GM12878 (cell line): ENCODE measurements around the gene NEK11. TPM values are rescaled to one million over a fixed set of nuclear protein-coding genes. Genes with fewer than 3 reads are reported as not detected.

Experiments used
- ATAC-seq: fragments of 200-7000 bp; cut with Tn5 transposase; 3 replicates; pipeline ENCODE4 v1.9.1; 2020; ENCODE audit warnings: mild to moderate bottlenecking, moderate library complexity
- BruUV-seq: library from RNA; stranded (reverse); fragments of 400-500 nt; replicated peaks from 2 replicates; lab custom pipeline; 2021; lab: Mats Ljungman, UMichigan
- CTCF ChIA-PET: fragments of 300-600 bp; sonication (Branson Sonifier 250); formaldehyde crosslinking; extraction: SDS; loops from one replicate; lab custom pipeline; 2021; ENCODE audit warnings: inconsistent platforms; lab: Yijun Ruan, JAX
- POLR2A ChIA-PET: fragments of 350-600 bp; formaldehyde crosslinking; extraction: SDS; loops from one replicate; lab custom pipeline; 2021; ENCODE audit warnings: inconsistent platforms; lab: Charles Lee
- RAD21 ChIA-PET: fragments of 300-600 bp; sonication (Branson Sonifier 250); formaldehyde crosslinking; loops from one replicate; lab custom pipeline; 2023; ENCODE audit warnings: antibody characterized with exemption; ENCODE audit not compliant: unreplicated experiment; lab: Charles Lee
- SMC1A ChIA-PET: fragments of 300-600 bp; sonication (Branson Sonifier 250); formaldehyde crosslinking; loops from one replicate; lab custom pipeline; 2023; ENCODE audit not compliant: unreplicated experiment, uncharacterized antibody; lab: Charles Lee
- DNase-seq: peaks from one replicate; pipeline ENCODE4 v3.0.0-alpha.2; 2011; ENCODE audit warnings: low read depth, low spot score
- FAIRE-seq: peaks from 3 replicates; lab custom pipeline; 2011; peaks lifted over from hg19 to GRCh38; lab: Jason Lieb, UNC
- H2AFZ ChIP-seq: 2 replicates; pipeline ENCODE4 v1.6.0; 2011; ENCODE audit warnings: low read depth, low read length, control low read depth; ENCODE audit not compliant: control insufficient read depth
- H3K27ac ChIP-seq: 2 replicates; pipeline ENCODE4 v1.5.1; 2011; ENCODE audit warnings: control low read depth; ENCODE audit not compliant: control insufficient read depth, insufficient read depth
- H3K27me3 ChIP-seq, 2 experiments: replicated peaks in 1 of 2; 2 replicates each; pipeline versions ENCODE4 v1.6.0 to v1.6.1; 2011; ENCODE audit warnings: low read length in 1 of 2; ENCODE audit not compliant: control insufficient read depth in 2 of 2, insufficient read depth in 2 of 2
- H3K36me3 ChIP-seq, 2 experiments: 2 replicates each; pipeline ENCODE4 v1.5.1; 2011; ENCODE audit warnings: low read length in 1 of 2; ENCODE audit not compliant: control insufficient read depth in 2 of 2, insufficient read depth in 2 of 2
- H3K4me1 ChIP-seq: 2 replicates; pipeline ENCODE4 v1.6.1; 2011; ENCODE audit warnings: mild to moderate bottlenecking, low read length, moderate library complexity, mixed read lengths; ENCODE audit not compliant: control insufficient read depth, insufficient read depth
- H3K4me2 ChIP-seq: 2 replicates; pipeline ENCODE4 v1.6.0; 2011; ENCODE audit warnings: control low read depth; ENCODE audit not compliant: control insufficient read depth, insufficient read depth
- H3K4me3 ChIP-seq: fragments of 200-600 bp; sonication (generic); 2 replicates; pipeline ENCODE4 v1.5.1; 2016
- H3K79me2 ChIP-seq: 2 replicates; pipeline ENCODE4 v1.6.0; 2011; ENCODE audit warnings: low read length; ENCODE audit not compliant: control insufficient read depth, insufficient read depth
- H3K9ac ChIP-seq: 2 replicates; pipeline ENCODE4 v1.8.0; 2011; ENCODE audit warnings: low read length, control low read depth, mixed read lengths; ENCODE audit not compliant: control insufficient read depth, insufficient read depth
- H3K9me3 ChIP-seq: replicated peaks from 3 replicates; pipeline ENCODE4 v1.5.1; 2011; ENCODE audit warnings: mild to moderate bottlenecking, low read length; ENCODE audit not compliant: control insufficient read depth, insufficient read depth
- H4K20me1 ChIP-seq: 2 replicates; pipeline ENCODE4 v1.6.0; 2011; ENCODE audit not compliant: control insufficient read depth, insufficient read depth
- CHD2 ChIP-seq: IDR thresholded peaks from 2 replicates; pipeline ENCODE4 v1.6.1; 2011; ENCODE audit warnings: low read depth, low read length, improper control_type of control experiment, borderline replicate concordance
- CHD4 ChIP-seq: fragments of 200-600 bp; sonication (generic); IDR thresholded peaks from 2 replicates; pipeline ENCODE4 v1.6.1; 2016; ENCODE audit warnings: mild to moderate bottlenecking
- HDAC2 ChIP-seq: fragments of 200-600 bp; sonication (generic); IDR thresholded peaks from 2 replicates; pipeline ENCODE4 v1.6.1; 2017
- POU2F2 ChIP-seq: IDR thresholded peaks from 3 replicates; pipeline ENCODE4 v1.6.1; 2011; ENCODE audit warnings: low read depth, mild to moderate bottlenecking, low read length, borderline replicate concordance
- RBBP5 ChIP-seq: fragments of 200-600 bp; sonication (generic); conservative IDR thresholded peaks from 2 replicates; pipeline ENCODE4 v1.6.1; 2016
- SIN3A ChIP-seq: IDR thresholded peaks from 2 replicates; pipeline ENCODE4 v1.6.1; 2012; ENCODE audit warnings: low read depth, low read length, improper control_type of control experiment
- SMAD5 ChIP-seq: IDR thresholded peaks from 2 replicates; pipeline ENCODE4 v1.6.1; 2016; ENCODE audit warnings: antibody characterized with exemption, low read depth
- SPI1 ChIP-seq: IDR thresholded peaks from 2 replicates; pipeline ENCODE4 v1.6.1; 2011; ENCODE audit warnings: low read depth, mild to moderate bottlenecking, low read length, moderate library complexity, borderline replicate concordance; ENCODE audit not compliant: insufficient read depth
- SRF ChIP-seq, 2 experiments: IDR thresholded peaks; 2 replicates each; pipeline ENCODE4 v1.6.1; 2011; ENCODE audit warnings: low read depth in 2 of 2, low read length in 2 of 2, mild to moderate bottlenecking in 1 of 2, moderate library complexity in 1 of 2
- in situ Hi-C: fragments of 300-500 bp; cut with MboI; formaldehyde crosslinking; loops from 9 replicates; pipeline ENCODE4 v1.14.3; 2018; ENCODE audit warnings: mixed read lengths
- intact Hi-C: fragments of 100-400 bp; cut with micrococcal nuclease; formaldehyde crosslinking; loops from one replicate; pipeline ENCODE4 v1.14.2; 2022; ENCODE audit not compliant: unreplicated experiment
- polyA plus RNA-seq, 11 experiments: library from polyadenylated mRNA; depleted of rRNA in 4 of 11; unstranded in 6 of 11; stranded (reverse) in 5 of 11; fragments of >200 nt; fragmentation: Nextera tagmentation in 4 of 11; fragmentation: Illumina TruSeq in 1 of 11; extraction: Ambion mirVana in 4 of 11; extraction: Trizol in 1 of 11; gene quantifications; 1 replicate in 1 of 11; 2 replicates in 10 of 11; pipeline versions ENCODE4 v1.2.1 to v1.2.3, GENCODE V29; 2011 to 2016; ENCODE audit warnings: inconsistent platforms in 2 of 11, missing spikeins in 2 of 11, low read depth in 1 of 11
- total RNA-seq, 4 experiments: library from RNA; depleted of rRNA in 3 of 4; stranded (reverse); fragments of >200 nt in 3 of 4; fragmentation: Illumina TruSeq in 1 of 4; extraction: Trizol in 1 of 4; gene quantifications; 2 replicates each; pipeline versions ENCODE4 v1.2.1 to v1.2.3, GENCODE V29; 2013 to 2021
- TF ChIP-seq, protein P1 (sequence below): fragments of 450-650 bp; IDR thresholded peaks from 2 replicates; pipeline ENCODE4 v1.6.1; 2016; ENCODE audit warnings: mild to moderate bottlenecking, moderate library complexity, borderline replicate concordance
- TF ChIP-seq, protein P2 (sequence below): fragments of 150-350 bp; IDR thresholded peaks from 2 replicates; pipeline ENCODE4 v1.6.1; 2016; ENCODE audit warnings: low read depth, low read length

Gene NEK11
- total and polyA plus RNA-seq, 10 of the 15 experiments (the other 5 are each of a cell fraction or from before 2014, with no cell fraction given) = 0.05 to 0.94 (median 0.36) TPM; not detected in 1

DNA sequence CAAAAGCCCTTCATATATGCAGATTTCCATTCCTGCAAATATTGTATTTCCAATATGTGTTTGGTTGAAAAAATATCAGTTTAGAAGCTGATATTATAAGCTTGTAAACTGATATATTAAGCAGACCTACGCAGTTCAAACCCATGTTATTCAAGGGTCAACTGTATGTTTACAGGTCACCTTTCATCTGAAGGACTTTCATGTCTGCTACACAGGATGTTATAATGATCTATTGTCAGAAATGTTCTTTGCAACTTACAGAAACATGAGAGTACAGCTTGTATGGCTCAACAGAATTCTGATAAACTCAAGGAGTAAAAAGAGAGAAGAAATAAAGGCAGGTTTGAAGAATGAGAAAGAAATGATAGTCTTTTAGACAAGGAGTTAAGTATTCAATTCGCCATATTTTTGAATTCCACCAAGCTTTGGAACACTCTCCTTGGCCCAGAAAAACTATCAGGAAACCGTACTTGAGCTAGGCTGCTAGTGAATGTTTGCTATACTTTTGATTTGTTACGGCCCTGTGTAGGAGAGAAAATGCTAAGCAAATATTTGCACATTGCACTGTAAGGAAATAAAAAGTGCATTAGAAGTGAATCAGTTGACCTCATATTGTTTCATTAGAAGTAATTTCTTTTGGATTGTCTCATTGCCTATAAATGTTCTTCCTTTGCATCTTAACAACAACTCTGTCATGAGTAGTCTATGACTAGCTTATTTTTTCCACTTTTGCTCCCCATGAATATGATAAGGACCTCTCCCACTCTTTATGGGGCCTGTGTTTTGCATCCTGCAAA, 81.2 kb downstream of the NEK11 start (continued):
- TF ChIP-seq CHD2 = no peak

DNA sequence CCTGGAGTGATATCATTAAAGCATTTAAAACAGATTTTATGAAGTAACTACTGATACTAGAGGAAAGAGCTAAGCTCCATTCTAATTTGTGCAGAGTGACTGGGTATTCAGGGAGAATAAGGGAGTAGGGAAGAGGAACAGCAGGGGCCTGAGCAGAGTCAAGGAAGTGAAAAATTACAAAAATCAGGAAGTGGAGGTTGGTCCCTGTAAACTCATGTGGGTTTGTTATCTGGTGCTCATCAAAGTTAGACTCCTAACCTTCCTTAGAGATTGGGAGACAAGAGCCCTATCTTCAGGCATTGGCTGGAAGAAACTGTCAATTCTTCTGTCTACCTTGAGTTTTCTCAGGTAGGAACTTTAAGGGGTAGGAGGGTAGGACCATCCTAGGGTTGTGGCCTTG, 82.5 kb downstream of the NEK11 start:
- Histone ChIP-seq H3K4me1 (no peaks in the 10 kb centered on the region), H3K27ac (no peak overlapping the region), H3K4me2 (no peak overlapping the region), H3K9ac (no peak overlapping the region), H3K79me2 (no peaks in the 10 kb centered on the region), H2AFZ (no peak overlapping the region), H3K27me3 (no peaks in the 10 kb centered on the region), H3K9me3 (no peaks in the 10 kb centered on the region; the same call in 2 of the 3 replicates)
- FAIRE-seq (no peak), ATAC-seq (no peak), DNase-seq (no peak)
- ChIA-PET RAD21 (no interaction called here), CTCF (interaction anchor here (1.7 kb wide), 1 partner anchor 61 kb away, joined by 4 read pairs; no protein-coding TSS in a partner anchor), POLR2A (no interaction called here), SMC1A (no interaction called here)
- no TSS peak for BruUV-seq
- in situ Hi-C loops = no loop called here
- intact Hi-C loops = no loop called here
- TF ChIP-seq RBBP5 = no peak
- no peak for TF ChIP-seq POU2F2
- TF ChIP-seq, protein P1, sequence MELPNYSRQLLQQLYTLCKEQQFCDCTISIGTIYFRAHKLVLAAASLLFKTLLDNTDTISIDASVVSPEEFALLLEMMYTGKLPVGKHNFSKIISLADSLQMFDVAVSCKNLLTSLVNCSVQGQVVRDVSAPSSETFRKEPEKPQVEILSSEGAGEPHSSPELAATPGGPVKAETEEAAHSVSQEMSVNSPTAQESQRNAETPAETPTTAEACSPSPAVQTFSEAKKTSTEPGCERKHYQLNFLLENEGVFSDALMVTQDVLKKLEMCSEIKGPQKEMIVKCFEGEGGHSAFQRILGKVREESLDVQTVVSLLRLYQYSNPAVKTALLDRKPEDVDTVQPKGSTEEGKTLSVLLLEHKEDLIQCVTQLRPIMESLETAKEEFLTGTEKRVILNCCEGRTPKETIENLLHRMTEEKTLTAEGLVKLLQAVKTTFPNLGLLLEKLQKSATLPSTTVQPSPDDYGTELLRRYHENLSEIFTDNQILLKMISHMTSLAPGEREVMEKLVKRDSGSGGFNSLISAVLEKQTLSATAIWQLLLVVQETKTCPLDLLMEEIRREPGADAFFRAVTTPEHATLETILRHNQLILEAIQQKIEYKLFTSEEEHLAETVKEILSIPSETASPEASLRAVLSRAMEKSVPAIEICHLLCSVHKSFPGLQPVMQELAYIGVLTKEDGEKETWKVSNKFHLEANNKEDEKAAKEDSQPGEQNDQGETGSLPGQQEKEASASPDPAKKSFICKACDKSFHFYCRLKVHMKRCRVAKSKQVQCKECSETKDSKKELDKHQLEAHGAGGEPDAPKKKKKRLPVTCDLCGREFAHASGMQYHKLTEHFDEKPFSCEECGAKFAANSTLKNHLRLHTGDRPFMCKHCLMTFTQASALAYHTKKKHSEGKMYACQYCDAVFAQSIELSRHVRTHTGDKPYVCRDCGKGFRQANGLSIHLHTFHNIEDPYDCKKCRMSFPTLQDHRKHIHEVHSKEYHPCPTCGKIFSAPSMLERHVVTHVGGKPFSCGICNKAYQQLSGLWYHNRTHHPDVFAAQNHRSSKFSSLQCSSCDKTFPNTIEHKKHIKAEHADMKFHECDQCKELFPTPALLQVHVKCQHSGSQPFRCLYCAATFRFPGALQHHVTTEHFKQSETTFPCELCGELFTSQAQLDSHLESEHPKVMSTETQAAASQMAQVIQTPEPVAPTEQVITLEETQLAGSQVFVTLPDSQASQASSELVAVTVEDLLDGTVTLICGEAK = no peak
- no peak for TF ChIP-seq SPI1
- TF ChIP-seq, protein P2, sequence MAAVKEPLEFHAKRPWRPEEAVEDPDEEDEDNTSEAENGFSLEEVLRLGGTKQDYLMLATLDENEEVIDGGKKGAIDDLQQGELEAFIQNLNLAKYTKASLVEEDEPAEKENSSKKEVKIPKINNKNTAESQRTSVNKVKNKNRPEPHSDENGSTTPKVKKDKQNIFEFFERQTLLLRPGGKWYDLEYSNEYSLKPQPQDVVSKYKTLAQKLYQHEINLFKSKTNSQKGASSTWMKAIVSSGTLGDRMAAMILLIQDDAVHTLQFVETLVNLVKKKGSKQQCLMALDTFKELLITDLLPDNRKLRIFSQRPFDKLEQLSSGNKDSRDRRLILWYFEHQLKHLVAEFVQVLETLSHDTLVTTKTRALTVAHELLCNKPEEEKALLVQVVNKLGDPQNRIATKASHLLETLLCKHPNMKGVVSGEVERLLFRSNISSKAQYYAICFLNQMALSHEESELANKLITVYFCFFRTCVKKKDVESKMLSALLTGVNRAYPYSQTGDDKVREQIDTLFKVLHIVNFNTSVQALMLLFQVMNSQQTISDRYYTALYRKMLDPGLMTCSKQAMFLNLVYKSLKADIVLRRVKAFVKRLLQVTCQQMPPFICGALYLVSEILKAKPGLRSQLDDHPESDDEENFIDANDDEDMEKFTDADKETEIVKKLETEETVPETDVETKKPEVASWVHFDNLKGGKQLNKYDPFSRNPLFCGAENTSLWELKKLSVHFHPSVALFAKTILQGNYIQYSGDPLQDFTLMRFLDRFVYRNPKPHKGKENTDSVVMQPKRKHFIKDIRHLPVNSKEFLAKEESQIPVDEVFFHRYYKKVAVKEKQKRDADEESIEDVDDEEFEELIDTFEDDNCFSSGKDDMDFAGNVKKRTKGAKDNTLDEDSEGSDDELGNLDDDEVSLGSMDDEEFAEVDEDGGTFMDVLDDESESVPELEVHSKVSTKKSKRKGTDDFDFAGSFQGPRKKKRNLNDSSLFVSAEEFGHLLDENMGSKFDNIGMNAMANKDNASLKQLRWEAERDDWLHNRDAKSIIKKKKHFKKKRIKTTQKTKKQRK = no peak
- TF ChIP-seq SRF (IDR thresholded peaks at IDR 0.05; ENCODE audit: low read depth in 2 of 2, low read length in 2 of 2) = no peak
- TF ChIP-seq CHD4 = no peak
- no peak for TF ChIP-seq SMAD5
- no peak for TF ChIP-seq HDAC2
- no peak for TF ChIP-seq SIN3A
- TF ChIP-seq, all 136 proteins: peak for 0
- H3K4me3 ChIP-seq = no peak overlapping the region
- H4K20me1 ChIP-seq = no peaks in the 10 kb centered on the region
- no peaks in the 10 kb centered on the region for H3K36me3 ChIP-seq
